Right lobe of liver (tissue), 4 donors: ENCODE measurements around the gene SPAG6.

ENCODE experiments used
- POLR2A ChIP-seq: fragments of 450-650 bp; IDR thresholded peaks from one replicate; pipeline ENCODE4 v1.6.1; 2017; ENCODE audit warnings: antibody characterized with exemption, mild to moderate bottlenecking
- TF ChIP-seq, protein P1 (sequence below), 4 donors: fragments of 200-600 bp in 3 of 4; fragments of 450-650 bp in 1 of 4; IDR thresholded peaks; one replicate each; pipeline versions ENCODE4 v1.5.1 to v1.8.0; 2016 to 2022; ENCODE audit warnings: antibody characterized with exemption in 4 of 4, mild to moderate bottlenecking in 2 of 4
- donor health status: DM: no; HTN: no; CAD: no.
- donor health status: DM: no; HTN: no; CAD: no.
- donor health status: DM: no; HTN: yes; CAD: no.

DNA sequence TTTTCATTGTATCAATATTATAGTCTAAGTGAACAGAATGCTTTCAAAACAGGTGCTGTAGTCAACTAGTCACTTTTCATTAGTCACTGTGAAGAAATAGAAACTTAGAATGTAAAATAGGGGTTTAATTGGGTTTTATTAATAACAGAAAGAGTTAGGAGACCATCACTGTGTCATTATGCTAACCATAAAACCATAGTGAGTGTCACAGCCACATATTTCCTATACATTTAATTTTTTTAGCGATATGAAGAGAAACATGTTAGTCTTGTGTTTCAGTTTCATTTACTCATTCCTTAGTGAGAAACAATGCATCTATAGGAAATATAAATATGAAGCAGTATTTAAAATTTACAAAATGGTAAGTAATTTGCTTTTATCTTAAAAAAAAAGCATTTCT, 22.2 kb downstream of the SPAG6 start:
- no peak for TF ChIP-seq POLR2A
- TF ChIP-seq, protein P1, sequence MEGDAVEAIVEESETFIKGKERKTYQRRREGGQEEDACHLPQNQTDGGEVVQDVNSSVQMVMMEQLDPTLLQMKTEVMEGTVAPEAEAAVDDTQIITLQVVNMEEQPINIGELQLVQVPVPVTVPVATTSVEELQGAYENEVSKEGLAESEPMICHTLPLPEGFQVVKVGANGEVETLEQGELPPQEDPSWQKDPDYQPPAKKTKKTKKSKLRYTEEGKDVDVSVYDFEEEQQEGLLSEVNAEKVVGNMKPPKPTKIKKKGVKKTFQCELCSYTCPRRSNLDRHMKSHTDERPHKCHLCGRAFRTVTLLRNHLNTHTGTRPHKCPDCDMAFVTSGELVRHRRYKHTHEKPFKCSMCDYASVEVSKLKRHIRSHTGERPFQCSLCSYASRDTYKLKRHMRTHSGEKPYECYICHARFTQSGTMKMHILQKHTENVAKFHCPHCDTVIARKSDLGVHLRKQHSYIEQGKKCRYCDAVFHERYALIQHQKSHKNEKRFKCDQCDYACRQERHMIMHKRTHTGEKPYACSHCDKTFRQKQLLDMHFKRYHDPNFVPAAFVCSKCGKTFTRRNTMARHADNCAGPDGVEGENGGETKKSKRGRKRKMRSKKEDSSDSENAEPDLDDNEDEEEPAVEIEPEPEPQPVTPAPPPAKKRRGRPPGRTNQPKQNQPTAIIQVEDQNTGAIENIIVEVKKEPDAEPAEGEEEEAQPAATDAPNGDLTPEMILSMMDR (IDR thresholded peaks at IDR 0.05), result no peak
